ENCODE data around the gene POLA1.
A peak's percentile ranks its signal among the peaks of the same experiment; 100 is the strongest.
"Not testable (repeated sequence)": the region's sequence is repeated elsewhere in the genome, so short reads cannot be mapped to it uniquely, and the experiment has no call there.

POLA1 gene

GRCh38 chrX:24789047-24789446 lies 95.3 kb downstream of the POLA1 start:
- H3K4me3 ChIP-seq (ENCODE audit: low read depth, low read length) = no peak overlapping the region
- no peak for DNase-seq (ENCODE audit: low read depth)

- DNase-seq (ENCODE audit: low read depth) = no peak
- H3K4me3 ChIP-seq (ENCODE audit: low read depth, low read length) = no peak overlapping the region
Observed at GRCh38 chrX:24790166-24790565, 96.4 kb downstream of the POLA1 start.

- no peak overlapping the region for H3K4me3 ChIP-seq (ENCODE audit: low read depth, low read length)
- no peak for DNase-seq (ENCODE audit: low read depth)
Observed at GRCh38 chrX:24796204-24796603, 102.5 kb downstream of the POLA1 start.

GRCh38 chrX:24799078-24799477 lies 105.4 kb downstream of the POLA1 start:
- DNase-seq (ENCODE audit: low read depth) = no peak
- H3K4me3 ChIP-seq (ENCODE audit: low read depth, low read length) = no peak overlapping the region

GRCh38 chrX:24799565-24799964 lies 105.8 kb downstream of the POLA1 start:
- H3K4me3 ChIP-seq (ENCODE audit: low read depth, low read length) = no peak overlapping the region

GRCh38 chrX:24805201-24805600 lies 111.5 kb downstream of the POLA1 start:
- DNase-seq (ENCODE audit: low read depth) = no peak
- H3K4me3 ChIP-seq (ENCODE audit: low read depth, low read length) = no peak overlapping the region

More at GRCh38 chrX:24799565-24799964, 105.8 kb downstream of the POLA1 start:
- DNase-seq (ENCODE audit: low read depth) = no peak

- not testable (repeated sequence) for H3K4me3 ChIP-seq (ENCODE audit: low read depth, low read length); DNase-seq (ENCODE audit: low read depth)
Observed at GRCh38 chrX:24819807-24820206, 126.1 kb downstream of the POLA1 start.

- no peak overlapping the region for H3K4me3 ChIP-seq (ENCODE audit: low read depth, low read length)
- no peak for DNase-seq (ENCODE audit: low read depth)
Observed at GRCh38 chrX:24828147-24828546, 134.4 kb downstream of the POLA1 start.

GRCh38 chrX:24828600-24828999 lies 134.9 kb downstream of the POLA1 start:
- no peak overlapping the region for H3K4me3 ChIP-seq (ENCODE audit: low read depth, low read length)
- no peak for DNase-seq (ENCODE audit: low read depth)

- DNase-seq (ENCODE audit: low read depth) = no peak
- H3K4me3 ChIP-seq (ENCODE audit: low read depth, low read length) = no peak overlapping the region
Observed at GRCh38 chrX:24833695-24834094, 140.0 kb downstream of the POLA1 start.

- no peak overlapping the region for H3K4me3 ChIP-seq (ENCODE audit: low read depth, low read length)
- DNase-seq (ENCODE audit: low read depth) = no peak
Observed at GRCh38 chrX:24837966-24838365, 144.2 kb downstream of the POLA1 start.

GRCh38 chrX:24838629-24839028 lies 144.9 kb downstream of the POLA1 start:
- no peak for DNase-seq (ENCODE audit: low read depth)
- H3K4me3 ChIP-seq (ENCODE audit: low read depth, low read length) = no peak overlapping the region

- no peak overlapping the region for H3K4me3 ChIP-seq (ENCODE audit: low read depth, low read length)
- DNase-seq (ENCODE audit: low read depth) = no peak
Observed at GRCh38 chrX:24839331-24839730, 145.6 kb downstream of the POLA1 start.

GRCh38 chrX:24842486-24842885 lies 148.8 kb downstream of the POLA1 start:
- H3K4me3 ChIP-seq (ENCODE audit: low read depth, low read length) = no peak overlapping the region
- DNase-seq (ENCODE audit: low read depth) = no peak

- no peak overlapping the region for H3K4me3 ChIP-seq (ENCODE audit: low read depth, low read length)
- no peak for DNase-seq (ENCODE audit: low read depth)
Observed at GRCh38 chrX:24846550-24847150, 152.9 kb downstream of the POLA1 start.

- DNase-seq (ENCODE audit: low read depth) = no peak
- no peak overlapping the region for H3K4me3 ChIP-seq (ENCODE audit: low read depth, low read length)
Observed at GRCh38 chrX:24851289-24851688, 157.6 kb downstream of the POLA1 start.

- no peak for DNase-seq (ENCODE audit: low read depth)
- no peak overlapping the region for H3K4me3 ChIP-seq (ENCODE audit: low read depth, low read length)
Observed at GRCh38 chrX:24851780-24852179, 158.1 kb downstream of the POLA1 start.

GRCh38 chrX:24858004-24858746 lies 164.5 kb downstream of the POLA1 start:
- DNase-seq (ENCODE audit: low read depth) = peak; percentile 60
- no peak overlapping the region for H3K4me3 ChIP-seq (ENCODE audit: low read depth, low read length)

GRCh38 chrX:24859211-24859841 lies 165.6 kb downstream of the POLA1 start:
- no peak overlapping the region for H3K4me3 ChIP-seq (ENCODE audit: low read depth, low read length)
- no peak for DNase-seq (ENCODE audit: low read depth)

- no peak overlapping the region for H3K4me3 ChIP-seq (ENCODE audit: low read depth, low read length)
- no peak for DNase-seq (ENCODE audit: low read depth)
Observed at GRCh38 chrX:24860140-24860539, 166.4 kb downstream of the POLA1 start.

GRCh38 chrX:24862343-24862742 lies 168.6 kb downstream of the POLA1 start:
- no peak for DNase-seq (ENCODE audit: low read depth)

More at GRCh38 chrX:24862343-24862742, 168.6 kb downstream of the POLA1 start:
- no peak overlapping the region for H3K4me3 ChIP-seq (ENCODE audit: low read depth, low read length)

Measured in skeletal muscle cell (primary cell).